NCI-H146 (cell line): ENCODE data around the gene ANKS1B.
"Not testable (repeated sequence)": the region's sequence is repeated elsewhere in the genome, so short reads cannot be mapped to it uniquely, and the experiment has no call there.

Experiments used
- DNase-seq: peaks from one replicate; lab custom pipeline; 2025; lab: John Stamatoyannopoulos, UW

ANKS1B gene

GRCh38 chr12:99704036-99704435 is 280.7 kb downstream of the ANKS1B start:
- DNase-seq: no peak

- DNase-seq: no peak
These were observed 284.7 kb downstream of the ANKS1B start for GRCh38 chr12:99700032-99700431.

- no peak for DNase-seq
These were observed 289.7 kb downstream of the ANKS1B start for GRCh38 chr12:99695050-99695449.

- DNase-seq: no peak
These were observed 298.6 kb downstream of the ANKS1B start for GRCh38 chr12:99686142-99686541.

GRCh38 chr12:99680276-99680675 is 304.5 kb downstream of the ANKS1B start:
- no peak for DNase-seq

- DNase-seq: no peak
These were observed 314.1 kb downstream of the ANKS1B start for GRCh38 chr12:99670635-99671034.

- peak; percentile 4 for DNase-seq
These were observed 325.9 kb downstream of the ANKS1B start for GRCh38 chr12:99658671-99659349.

- DNase-seq: no peak
These were observed 335.2 kb downstream of the ANKS1B start for GRCh38 chr12:99649551-99649950.

GRCh38 chr12:99648183-99648582 is 336.6 kb downstream of the ANKS1B start:
- no peak for DNase-seq

- no peak for DNase-seq
These were observed 337.3 kb downstream of the ANKS1B start, which contains the start of gene GARIN6 for GRCh38 chr12:99647453-99647852. Gene GARIN6 (plus strand): TSS chr12:99647753. CDS start chr12:99648175, 422 bp downstream.

GRCh38 chr12:99644629-99645028 is 340.1 kb downstream of the ANKS1B start:
- no peak for DNase-seq

GRCh38 chr12:99627459-99627858 is 357.3 kb downstream of the ANKS1B start:
- no peak for DNase-seq

- not testable (repeated sequence) for DNase-seq
These were observed 360.1 kb downstream of the ANKS1B start for GRCh38 chr12:99624591-99624990.

- DNase-seq: no peak
These were observed 364.6 kb downstream of the ANKS1B start for GRCh38 chr12:99620159-99620479.

- DNase-seq: peak; percentile 11
These were observed 365.2 kb downstream of the ANKS1B start for GRCh38 chr12:99619389-99620158.

GRCh38 chr12:99618657-99619056 is 366.1 kb downstream of the ANKS1B start:
- DNase-seq: no peak

GRCh38 chr12:99611599-99611998 is 373.1 kb downstream of the ANKS1B start:
- no peak for DNase-seq

- DNase-seq: no peak
These were observed 373.6 kb downstream of the ANKS1B start for GRCh38 chr12:99611117-99611516.

- DNase-seq: no peak
These were observed 375.1 kb downstream of the ANKS1B start for GRCh38 chr12:99609455-99610181.

GRCh38 chr12:99600388-99600787 is 384.3 kb downstream of the ANKS1B start:
- peak; percentile 3 for DNase-seq

GRCh38 chr12:99598785-99599184 is 386.0 kb downstream of the ANKS1B start:
- DNase-seq: no peak

- no peak for DNase-seq
These were observed 388.0 kb downstream of the ANKS1B start for GRCh38 chr12:99596762-99597161.

GRCh38 chr12:99577125-99577524 is 407.6 kb downstream of the ANKS1B start:
- not testable (repeated sequence) for DNase-seq
